Gastroesophageal sphincter (tissue), 3 donors: ENCODE measurements around the gene USP31.

Source experiments
- EP300 ChIP-seq: sonication (generic); formaldehyde crosslinking; IDR thresholded peaks from one replicate; pipeline ENCODE4 v1.6.1; 2017; ENCODE audit warnings: antibody characterized with exemption, mild to moderate bottlenecking
- POLR2A ChIP-seq, 2 donors: fragments of 450-650 bp; IDR thresholded peaks; one replicate each; pipeline ENCODE4 v1.6.1; 2017; ENCODE audit warnings: antibody characterized with exemption in 2 of 2, mild to moderate bottlenecking in 2 of 2, moderate library complexity in 1 of 2
- POLR2AphosphoS5 ChIP-seq: sonication (generic); formaldehyde crosslinking; IDR thresholded peaks from one replicate; pipeline ENCODE4 v1.6.1; 2017; ENCODE audit warnings: antibody characterized with exemption
- TF ChIP-seq, protein P1 (sequence below), 4 experiments: fragments of 200-600 bp in 2 of 4; fragments of 450-650 bp in 2 of 4; sonication (generic) in 1 of 4; IDR thresholded peaks; one replicate each; pipeline ENCODE4 v1.5.1; 2017 to 2019; ENCODE audit warnings: antibody characterized with exemption in 4 of 4, mild to moderate bottlenecking in 2 of 4, moderate library complexity in 2 of 4

DNA sequence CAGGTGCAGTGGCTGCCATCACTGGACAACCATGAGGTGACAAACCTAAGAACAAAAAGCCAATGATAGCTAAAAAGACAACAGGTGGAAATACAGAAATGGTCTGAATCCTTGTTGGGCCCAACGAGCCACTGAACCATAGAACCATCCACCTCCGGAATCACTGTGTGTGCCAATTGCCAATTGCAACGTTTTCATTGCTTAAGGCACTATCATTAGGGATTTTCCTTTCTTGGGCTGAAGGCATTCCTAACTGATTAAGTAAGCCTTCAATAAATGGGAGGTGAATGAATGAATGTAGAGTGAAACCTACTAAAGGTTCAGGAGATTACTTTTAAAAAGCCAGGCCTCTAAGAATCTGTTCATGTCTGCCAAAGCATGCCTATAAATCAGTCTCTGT is 3.6 kb downstream of the USP31 start:
- TF ChIP-seq, protein P1, sequence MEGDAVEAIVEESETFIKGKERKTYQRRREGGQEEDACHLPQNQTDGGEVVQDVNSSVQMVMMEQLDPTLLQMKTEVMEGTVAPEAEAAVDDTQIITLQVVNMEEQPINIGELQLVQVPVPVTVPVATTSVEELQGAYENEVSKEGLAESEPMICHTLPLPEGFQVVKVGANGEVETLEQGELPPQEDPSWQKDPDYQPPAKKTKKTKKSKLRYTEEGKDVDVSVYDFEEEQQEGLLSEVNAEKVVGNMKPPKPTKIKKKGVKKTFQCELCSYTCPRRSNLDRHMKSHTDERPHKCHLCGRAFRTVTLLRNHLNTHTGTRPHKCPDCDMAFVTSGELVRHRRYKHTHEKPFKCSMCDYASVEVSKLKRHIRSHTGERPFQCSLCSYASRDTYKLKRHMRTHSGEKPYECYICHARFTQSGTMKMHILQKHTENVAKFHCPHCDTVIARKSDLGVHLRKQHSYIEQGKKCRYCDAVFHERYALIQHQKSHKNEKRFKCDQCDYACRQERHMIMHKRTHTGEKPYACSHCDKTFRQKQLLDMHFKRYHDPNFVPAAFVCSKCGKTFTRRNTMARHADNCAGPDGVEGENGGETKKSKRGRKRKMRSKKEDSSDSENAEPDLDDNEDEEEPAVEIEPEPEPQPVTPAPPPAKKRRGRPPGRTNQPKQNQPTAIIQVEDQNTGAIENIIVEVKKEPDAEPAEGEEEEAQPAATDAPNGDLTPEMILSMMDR (IDR thresholded peaks at IDR 0.05): no peak
- TF ChIP-seq EP300 (no peak), POLR2A (IDR thresholded peaks at IDR 0.05) (no peak), POLR2AphosphoS5 (peak; percentile 49)
